Measurements from ENCODE around the gene STK32B. TPM values are rescaled to one million over a fixed set of nuclear protein-coding genes. Genes with fewer than 3 reads are reported as not detected.

Gene STK32B
- total RNA-seq, 4 donors from 2014 or later: 0.09 to 3.2 (median 0.38) TPM; not detected in 1

DNA sequence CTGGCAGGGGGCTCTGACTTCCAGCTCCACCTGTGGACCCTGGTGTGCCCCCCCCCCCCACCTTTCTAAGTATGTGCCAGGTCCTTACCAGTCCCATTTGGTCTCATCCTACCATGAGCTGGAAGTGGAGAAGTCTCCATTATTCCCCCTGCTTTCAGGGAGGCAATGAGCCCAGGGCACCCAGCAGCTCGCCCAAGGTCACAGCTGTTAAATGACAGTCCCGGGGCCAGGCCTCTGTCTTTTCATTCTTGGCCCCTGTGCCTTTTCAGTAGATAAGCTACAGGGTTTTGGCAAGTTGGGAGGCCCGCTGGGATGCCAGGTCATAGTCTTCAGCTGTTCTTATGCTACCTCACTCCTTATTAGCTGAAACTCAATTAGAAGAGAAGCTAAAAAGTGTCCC, 408.0 kb downstream of the STK32B start:
- intact Hi-C loops (cut with DNase I): no loop called here
- 54 to 73% methylated on average over 2 to 3 of the region's 3 CpGs for WGBS, 2 donors
- no peak overlapping the region for H3K4me3 ChIP-seq
- H3K36me3 ChIP-seq: no peaks in the 10 kb centered on the region
- H3K4me1 ChIP-seq: no peaks in the 10 kb centered on the region
- TF ChIP-seq POLR2A (IDR thresholded peaks at IDR 0.05): no peak
- TF ChIP-seq, protein P1, sequence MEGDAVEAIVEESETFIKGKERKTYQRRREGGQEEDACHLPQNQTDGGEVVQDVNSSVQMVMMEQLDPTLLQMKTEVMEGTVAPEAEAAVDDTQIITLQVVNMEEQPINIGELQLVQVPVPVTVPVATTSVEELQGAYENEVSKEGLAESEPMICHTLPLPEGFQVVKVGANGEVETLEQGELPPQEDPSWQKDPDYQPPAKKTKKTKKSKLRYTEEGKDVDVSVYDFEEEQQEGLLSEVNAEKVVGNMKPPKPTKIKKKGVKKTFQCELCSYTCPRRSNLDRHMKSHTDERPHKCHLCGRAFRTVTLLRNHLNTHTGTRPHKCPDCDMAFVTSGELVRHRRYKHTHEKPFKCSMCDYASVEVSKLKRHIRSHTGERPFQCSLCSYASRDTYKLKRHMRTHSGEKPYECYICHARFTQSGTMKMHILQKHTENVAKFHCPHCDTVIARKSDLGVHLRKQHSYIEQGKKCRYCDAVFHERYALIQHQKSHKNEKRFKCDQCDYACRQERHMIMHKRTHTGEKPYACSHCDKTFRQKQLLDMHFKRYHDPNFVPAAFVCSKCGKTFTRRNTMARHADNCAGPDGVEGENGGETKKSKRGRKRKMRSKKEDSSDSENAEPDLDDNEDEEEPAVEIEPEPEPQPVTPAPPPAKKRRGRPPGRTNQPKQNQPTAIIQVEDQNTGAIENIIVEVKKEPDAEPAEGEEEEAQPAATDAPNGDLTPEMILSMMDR (IDR thresholded peaks at IDR 0.05): no peak
- no peak for DNase-seq
- no peak overlapping the region for H3K27ac ChIP-seq
- no peaks in the 10 kb centered on the region for H3K9me3 ChIP-seq
- no peaks in the 10 kb centered on the region for H3K27me3 ChIP-seq

DNA sequence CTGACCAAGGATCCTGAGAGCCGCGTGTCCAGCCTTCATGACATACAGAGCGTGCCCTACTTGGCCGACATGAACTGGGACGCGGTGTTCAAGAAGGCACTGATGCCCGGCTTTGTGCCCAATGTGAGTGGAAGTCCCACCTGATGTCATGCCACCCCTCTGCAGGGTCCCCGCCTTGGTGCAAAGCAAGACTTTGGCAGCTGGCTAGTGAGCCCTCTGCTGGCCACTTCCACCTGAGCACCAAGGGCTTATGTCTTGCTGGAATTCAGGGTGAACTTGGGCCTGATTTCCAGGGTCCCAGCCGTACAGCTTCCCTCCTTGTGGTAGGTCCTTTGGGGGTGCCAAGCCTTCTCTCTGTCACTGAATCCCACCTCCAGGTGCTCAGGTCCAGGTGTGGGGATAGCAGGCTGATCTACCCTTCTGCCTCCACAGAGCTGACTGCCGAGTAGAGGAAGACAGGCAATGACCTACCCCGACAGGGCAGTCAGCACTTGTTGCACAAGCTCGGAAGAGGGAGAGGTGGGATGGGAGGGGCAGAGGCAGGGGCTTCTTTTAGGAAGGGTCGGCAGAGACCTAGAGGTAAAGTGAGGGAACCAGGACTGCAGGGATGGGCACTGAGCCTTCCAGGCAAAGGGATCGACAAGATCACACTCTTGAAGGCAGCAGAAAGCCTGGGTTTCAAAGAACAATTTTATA, 409.0 kb downstream of the STK32B start:
- H3K9me3 ChIP-seq: no peaks in the 10 kb centered on the region
- no peak for DNase-seq
- intact Hi-C loops (cut with DNase I): no loop called here
- H3K27me3 ChIP-seq: no peaks in the 10 kb centered on the region
- no peak for TF ChIP-seq POLR2A (IDR thresholded peaks at IDR 0.05)
- TF ChIP-seq, protein P1 (IDR thresholded peaks at IDR 0.05): peak in 4 of 6 experiments; percentile 24 to 51 (median 29)
- no peak overlapping the region for H3K4me3 ChIP-seq
- no peak overlapping the region for H3K27ac ChIP-seq
- H3K36me3 ChIP-seq: no peaks in the 10 kb centered on the region
- H3K4me1 ChIP-seq: no peaks in the 10 kb centered on the region
- WGBS, 2 donors: 65 to 76% methylated on average over 5 to 9 of the region's 14 CpGs

DNA sequence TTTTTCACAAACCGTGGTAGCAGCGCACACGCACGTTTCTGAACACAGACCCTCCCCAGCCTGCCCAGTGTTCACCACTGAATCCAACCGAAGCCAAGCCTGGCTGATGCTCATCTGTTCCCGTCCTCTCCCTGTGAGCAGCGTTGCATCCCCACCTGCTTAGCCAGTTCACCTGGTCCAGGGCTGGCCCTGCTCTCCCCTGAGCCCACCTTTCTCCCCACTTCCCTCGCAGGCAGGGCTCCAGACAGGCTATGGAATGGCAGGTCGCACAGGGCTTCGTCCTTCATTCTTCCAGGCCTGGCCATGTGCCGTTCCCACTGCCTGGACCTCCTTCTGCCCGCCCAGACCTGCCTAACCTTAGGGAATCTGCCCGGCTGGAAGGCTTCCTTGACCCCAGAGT, 410.2 kb downstream of the STK32B start:
- no peaks in the 10 kb centered on the region for H3K4me1 ChIP-seq
- intact Hi-C loops (cut with DNase I): no loop called here
- DNase-seq: no peak
- H3K9me3 ChIP-seq: no peaks in the 10 kb centered on the region
- no peaks in the 10 kb centered on the region for H3K27me3 ChIP-seq
- 77 to 86% methylated on average over 10 to 12 of the region's 13 CpGs for WGBS, 2 donors
- no peaks in the 10 kb centered on the region for H3K36me3 ChIP-seq
- TF ChIP-seq POLR2A (IDR thresholded peaks at IDR 0.05): no peak
- TF ChIP-seq, protein P1 (IDR thresholded peaks at IDR 0.05): no peak
- no peak overlapping the region for H3K27ac ChIP-seq
- no peak overlapping the region for H3K4me3 ChIP-seq

DNA sequence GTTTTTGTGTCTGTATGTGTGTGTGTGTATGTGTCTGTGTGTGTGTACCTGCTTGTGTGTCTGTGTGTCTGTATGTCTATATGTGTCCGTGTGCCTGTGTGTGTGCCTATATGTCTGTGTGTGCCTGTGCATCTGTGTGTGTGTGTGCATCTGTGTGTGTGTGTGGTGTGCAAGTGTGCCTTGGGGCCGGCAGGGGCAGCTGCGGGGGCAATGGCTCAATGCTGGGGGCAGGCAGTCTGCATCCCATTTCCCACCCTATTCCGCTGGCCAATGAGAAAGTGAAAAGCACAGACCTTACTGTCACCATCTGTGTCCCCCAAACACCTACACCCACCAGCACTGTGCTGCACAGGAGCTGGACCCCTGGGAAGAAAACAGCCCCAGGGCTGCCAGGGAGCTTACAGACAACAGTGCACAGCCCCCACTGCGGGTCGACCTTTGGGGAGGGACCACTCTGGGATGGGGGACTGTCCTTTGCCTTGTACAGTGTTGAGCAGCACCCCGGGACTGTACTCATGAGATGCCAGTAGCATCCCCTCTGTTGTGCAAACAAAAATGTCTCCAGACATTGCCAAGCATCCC, 411.1 kb downstream of the STK32B start:
- intact Hi-C loops (cut with DNase I): no loop called here

DNA sequence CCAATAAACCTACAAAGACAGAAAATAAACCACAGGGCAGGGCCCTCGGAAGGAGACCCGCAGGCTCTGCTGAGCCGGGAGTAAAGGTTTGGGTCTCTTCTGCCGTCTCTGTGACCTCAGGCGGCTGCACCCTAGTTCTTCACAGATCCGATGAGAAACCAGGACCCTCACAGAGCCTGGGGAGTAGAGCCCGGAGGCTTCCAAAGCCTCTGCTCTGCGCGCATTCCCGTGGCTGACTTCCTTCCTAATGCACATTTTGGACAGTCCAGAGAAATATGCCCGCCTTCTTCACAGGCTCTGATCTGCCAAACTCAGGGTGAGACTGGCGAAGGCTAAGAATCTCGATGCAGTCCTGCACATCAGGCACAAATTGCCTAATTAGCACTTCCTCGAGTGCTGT, 411.6 kb downstream of the STK32B start:
- intact Hi-C loops (cut with DNase I): no loop called here
- no peaks in the 10 kb centered on the region for H3K36me3 ChIP-seq
- DNase-seq: no peak
- TF ChIP-seq, protein P1 (IDR thresholded peaks at IDR 0.05): no peak
- no peak for TF ChIP-seq POLR2A (IDR thresholded peaks at IDR 0.05)
- H3K27ac ChIP-seq: no peak overlapping the region
- H3K4me3 ChIP-seq: no peak overlapping the region
- no peaks in the 10 kb centered on the region for H3K4me1 ChIP-seq
- WGBS, 2 donors: 67 to 84% methylated on average over 5 to 14 of the region's 14 CpGs
- H3K9me3 ChIP-seq: no peaks in the 10 kb centered on the region
- H3K27me3 ChIP-seq: no peaks in the 10 kb centered on the region

More for the DNA sequence above, 411.1 kb downstream of the STK32B start:
- no peaks in the 10 kb centered on the region for H3K27me3 ChIP-seq
- no peak overlapping the region for H3K4me3 ChIP-seq
- no peaks in the 10 kb centered on the region for H3K4me1 ChIP-seq
- DNase-seq: no peak
- WGBS, 2 donors: 75% methylated on average over 2 of the region's 7 CpGs; no CpG with 5 or more reads in 1 of the 2 donors
- H3K27ac ChIP-seq: no peak overlapping the region
- TF ChIP-seq, protein P1 (IDR thresholded peaks at IDR 0.05): no peak
- TF ChIP-seq POLR2A (IDR thresholded peaks at IDR 0.05): no peak
- H3K9me3 ChIP-seq: no peaks in the 10 kb centered on the region
- no peaks in the 10 kb centered on the region for H3K36me3 ChIP-seq
